ENCODE data around the gene UNC80.
"Not testable (repeated sequence)": the region's sequence is repeated elsewhere in the genome, so short reads cannot be mapped to it uniquely, and the experiment has no call there.

UNC80 gene

DNA sequence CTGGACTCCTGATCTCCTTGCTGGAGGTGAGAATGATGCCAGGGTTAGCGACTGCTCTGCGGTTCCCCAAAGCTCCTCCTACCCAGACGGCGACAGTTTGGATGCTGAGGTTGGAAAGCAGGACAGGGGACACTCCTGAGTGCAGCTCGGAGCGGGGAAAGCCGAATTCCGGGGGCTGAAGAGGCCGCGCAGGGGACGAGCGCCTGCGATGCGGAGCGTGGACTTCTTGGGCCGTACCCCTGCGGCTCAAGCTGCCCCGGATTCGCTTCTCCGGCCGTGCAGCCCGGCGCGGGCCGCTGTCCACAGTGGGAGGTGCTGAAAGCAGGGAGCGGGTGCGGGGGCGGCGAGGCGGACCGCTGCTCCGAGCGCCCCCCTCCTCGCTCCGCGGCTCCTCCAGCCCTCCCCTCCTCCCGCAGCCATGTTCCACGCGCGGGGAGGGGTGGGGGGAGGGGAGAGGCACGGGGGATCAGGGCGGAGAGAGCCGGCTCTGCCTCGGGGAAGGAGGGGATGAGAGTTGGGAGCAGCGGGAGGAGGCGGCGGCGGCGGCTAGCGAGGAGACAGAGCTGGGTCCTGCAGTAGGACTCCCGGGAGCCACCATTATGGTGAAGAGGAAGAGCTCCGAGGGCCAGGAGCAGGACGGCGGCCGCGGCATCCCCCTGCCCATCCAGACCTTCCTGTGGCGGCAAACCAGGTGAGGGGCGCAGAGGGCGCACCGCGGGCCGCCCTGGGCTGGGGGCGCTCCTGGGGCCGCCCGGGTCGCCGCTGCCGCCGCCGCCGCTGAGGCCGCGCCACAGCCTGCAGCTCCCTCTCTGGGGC is at the start of gene UNC80:
UNC80 (plus strand) TSS at position 359 of the 816 bp plus-strand sequence; CDS start at position 600, 241 bp downstream.
- peak; percentile 89 for DNase-seq

DNA sequence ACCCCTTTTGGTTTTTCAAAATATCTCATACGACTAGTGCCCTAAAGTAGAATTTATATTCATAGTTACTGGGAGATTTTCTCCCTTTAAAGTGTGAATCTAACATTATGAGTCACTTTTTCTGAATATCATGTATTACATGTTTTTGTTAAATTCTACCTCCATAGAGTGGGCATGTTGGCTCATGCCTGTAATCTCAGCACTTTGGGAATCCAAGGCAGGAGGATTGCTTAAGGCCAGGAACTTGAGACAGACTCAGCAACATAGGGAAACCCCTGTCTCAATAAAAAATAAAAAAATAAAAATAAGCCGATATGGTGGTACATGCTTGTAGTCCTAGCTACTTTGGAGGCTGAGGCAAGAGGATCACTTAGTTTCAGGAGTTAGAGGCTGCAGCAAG is 45.3 kb upstream of the UNC80 start:
- DNase-seq = no peak

DNA sequence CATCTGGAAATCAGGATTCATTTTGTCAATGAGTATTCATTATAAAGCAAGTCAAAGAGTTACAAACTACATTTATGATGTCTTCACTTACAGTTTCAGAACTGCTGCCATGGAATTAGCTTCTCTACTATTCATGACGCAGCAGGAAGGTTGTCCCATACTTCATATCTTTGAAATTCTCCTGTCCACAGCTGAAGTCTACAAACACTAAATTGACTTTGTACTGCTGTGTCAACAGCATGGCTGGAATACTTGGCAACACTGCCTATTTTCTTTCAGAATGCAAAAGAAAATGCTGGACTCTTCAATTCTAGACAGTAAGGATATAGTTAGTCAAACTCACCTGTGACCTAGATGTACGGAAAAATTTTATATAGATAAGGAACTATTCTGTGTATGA is 44.6 kb upstream of the UNC80 start:
- DNase-seq = no peak

DNA sequence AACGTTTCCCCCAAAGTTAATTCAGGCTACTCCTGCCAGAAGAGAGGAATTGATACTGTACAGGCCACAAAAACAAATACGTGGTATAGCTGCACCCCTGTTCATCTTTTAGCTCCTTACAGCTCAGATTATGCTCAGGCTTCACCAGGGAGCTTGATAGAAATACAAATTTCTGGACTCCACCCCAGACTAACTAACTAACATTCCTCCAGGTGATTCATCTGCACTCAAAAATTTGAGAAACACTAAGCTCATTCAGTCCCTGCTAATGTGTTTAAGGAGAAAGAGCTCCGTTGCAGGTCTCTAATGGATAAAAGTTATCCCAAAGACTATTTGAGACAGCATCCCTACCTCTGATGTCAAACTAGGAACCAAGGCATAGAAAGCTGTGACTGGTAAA is 36.8 kb upstream of the UNC80 start:
- DNase-seq = no peak

GRCh38 chr2:209741953-209742352 is 29.7 kb upstream of the UNC80 start:
- no peak for DNase-seq

- no peak for DNase-seq
Measured at GRCh38 chr2:209753020-209753419, 18.6 kb upstream of the UNC80 start.

- no peak for DNase-seq
Measured at GRCh38 chr2:209757163-209757562, 14.5 kb upstream of the UNC80 start.

DNA sequence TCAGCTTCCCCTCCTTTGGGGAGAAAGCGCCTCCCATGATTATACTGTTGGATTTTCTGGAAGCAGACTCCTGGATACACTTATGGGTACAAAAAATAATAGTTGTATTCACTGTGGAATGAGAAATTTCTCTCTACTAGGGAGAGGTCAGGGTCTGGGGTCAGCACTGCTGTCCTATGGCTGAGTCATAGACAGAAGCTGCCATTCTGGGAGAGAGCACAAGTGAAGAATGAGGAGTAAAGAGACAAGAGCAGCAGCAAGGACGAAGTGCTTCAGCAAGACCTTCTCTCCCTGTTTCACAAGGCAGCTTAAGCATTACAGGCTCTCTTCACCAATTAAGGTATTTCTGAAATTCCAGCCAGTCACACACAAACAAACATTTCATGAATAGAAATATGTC is 10.1 kb upstream of the UNC80 start:
- DNase-seq = no peak

DNA sequence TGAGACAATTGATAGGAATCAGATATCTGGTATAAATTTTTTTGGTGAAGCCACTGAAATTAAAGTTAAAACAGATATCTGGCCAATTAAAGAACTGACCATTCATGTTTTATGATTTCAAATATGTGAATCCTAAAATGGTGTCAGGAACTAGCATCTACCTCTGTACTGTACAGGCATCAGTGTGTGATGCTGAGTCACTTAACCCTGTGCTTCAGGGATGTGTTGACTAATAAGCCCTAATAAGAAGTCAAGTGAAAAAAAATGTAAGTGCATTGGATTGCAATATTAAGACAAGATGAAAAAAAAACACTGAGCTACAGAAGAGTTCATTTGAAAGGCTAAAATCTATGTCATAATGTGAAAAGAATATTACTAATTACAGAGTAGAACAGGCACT is 9.1 kb upstream of the UNC80 start:
- DNase-seq = no peak

- DNase-seq = no peak
Measured at GRCh38 chr2:209763106-209763505, 8.5 kb upstream of the UNC80 start.

DNA sequence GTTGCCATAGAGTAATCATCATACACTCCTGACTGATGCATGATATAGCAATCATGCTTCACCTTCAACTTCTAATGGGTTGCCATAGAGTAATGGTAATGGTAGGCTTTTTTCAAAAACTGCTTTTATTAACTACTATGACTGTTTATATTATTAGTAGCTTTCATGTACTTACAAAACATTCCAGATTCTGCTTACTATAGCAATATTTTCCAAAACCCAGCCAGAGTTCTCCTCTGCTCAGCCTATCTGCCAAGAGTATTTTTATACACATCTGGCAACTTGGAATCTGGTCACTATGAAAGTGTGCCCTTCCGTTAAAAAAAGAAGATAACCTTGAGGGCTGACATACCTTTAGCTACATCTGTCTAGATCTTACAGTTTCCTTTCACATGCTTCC is 5.0 kb upstream of the UNC80 start:
- DNase-seq = no peak

- no peak for DNase-seq
Measured at GRCh38 chr2:209767316-209767715, 4.3 kb upstream of the UNC80 start.

GRCh38 chr2:209768557-209768956 is 3.1 kb upstream of the UNC80 start:
- no peak for DNase-seq

GRCh38 chr2:209772290-209772685 is 656 bp downstream of the UNC80 start:
- DNase-seq = no peak

DNA sequence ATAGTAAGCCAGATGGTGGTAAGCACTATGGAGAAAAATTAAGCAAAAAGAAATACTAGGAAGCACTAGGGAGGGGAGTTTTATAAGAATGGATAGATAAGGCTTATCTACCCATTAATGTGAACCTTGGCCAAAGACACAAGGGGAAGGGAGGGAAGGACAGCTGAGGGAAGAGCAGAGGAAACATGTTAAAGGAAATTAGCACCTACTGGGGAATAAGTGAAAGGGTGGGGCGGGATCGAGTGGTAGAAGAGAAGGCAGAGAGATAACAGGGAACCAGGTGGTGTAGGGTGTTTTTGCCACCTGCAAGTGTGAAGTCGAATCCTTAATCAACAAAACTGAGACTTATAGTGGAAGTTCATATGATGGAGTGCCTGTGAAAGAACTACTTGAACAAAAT is 1.7 kb downstream of the UNC80 start:
- DNase-seq = no peak

GRCh38 chr2:209787416-209787815 is 15.8 kb downstream of the UNC80 start:
- DNase-seq = no peak

GRCh38 chr2:209788925-209789324 is 17.3 kb downstream of the UNC80 start:
- DNase-seq = no peak

DNA sequence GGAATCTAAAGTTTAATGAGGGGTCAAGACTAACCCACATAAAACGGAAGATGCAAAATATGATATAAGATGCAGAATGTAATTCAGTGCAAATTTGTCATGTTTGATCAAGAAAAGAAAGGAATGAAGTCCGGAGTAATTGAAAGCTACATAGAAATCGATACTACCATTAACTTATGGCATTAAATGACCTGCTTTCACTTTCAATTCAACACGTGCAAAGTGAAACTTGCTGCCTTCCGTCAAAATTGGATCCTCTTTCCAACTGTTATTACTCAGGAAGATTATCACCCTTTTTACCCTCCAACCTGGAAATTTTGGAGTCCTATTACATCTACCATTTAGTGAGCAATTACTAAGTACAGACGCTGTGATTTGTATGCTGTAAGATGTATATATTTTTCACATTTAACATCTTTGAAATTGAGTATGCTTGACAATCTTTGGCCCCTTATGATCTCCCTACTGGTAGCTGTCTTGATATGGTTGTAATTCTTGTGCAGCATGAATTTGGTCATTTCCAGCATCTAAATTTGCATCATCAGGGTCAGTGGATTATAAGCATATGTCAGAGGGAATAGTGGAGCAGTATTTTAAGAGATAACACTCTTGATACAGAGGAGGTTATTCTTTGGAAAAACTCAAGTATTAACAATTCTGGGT is 18.6 kb downstream of the UNC80 start:
- no peak for DNase-seq

GRCh38 chr2:209791151-209791550 is 19.5 kb downstream of the UNC80 start:
- no peak for DNase-seq

DNA sequence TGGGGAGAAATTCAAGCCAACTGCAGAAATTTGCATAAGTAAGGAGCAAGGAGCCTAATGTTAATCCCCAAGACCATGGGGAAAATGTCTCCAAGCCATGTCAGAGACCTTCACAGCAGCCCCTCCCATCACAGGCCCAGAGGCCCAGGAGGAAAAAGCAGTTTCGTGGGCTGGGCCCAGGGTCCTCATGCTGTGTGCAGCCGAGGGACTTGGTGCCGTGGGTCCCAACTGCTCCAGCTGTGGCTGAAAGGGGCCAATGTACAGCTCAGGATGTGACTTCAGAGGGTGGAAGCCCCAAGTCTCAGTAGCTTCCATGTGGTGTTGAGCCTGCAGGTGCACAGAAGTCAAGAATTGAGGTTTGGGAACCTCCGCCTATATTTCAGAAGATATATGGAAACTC is 23.8 kb downstream of the UNC80 start:
- not testable (repeated sequence) for DNase-seq

DNA sequence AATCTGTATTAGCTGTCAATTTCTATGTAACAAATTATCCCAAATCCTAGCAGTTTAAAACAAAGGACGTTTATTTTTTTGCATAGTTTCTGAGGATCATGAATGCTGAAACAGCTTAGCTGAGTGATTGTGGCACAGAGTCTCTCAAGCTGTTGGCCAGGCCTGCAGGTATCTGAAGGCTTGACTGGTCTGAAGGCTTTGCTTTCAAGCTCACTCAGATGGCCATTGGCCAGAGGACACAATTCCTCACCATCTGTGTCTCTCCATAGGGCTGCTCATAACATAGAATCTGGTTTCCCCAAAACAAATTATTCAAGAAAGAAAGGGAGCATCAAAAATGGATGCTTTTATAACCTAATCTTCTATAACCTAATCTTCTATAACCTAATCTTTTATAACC is 33.7 kb downstream of the UNC80 start:
- DNase-seq = no peak

DNA sequence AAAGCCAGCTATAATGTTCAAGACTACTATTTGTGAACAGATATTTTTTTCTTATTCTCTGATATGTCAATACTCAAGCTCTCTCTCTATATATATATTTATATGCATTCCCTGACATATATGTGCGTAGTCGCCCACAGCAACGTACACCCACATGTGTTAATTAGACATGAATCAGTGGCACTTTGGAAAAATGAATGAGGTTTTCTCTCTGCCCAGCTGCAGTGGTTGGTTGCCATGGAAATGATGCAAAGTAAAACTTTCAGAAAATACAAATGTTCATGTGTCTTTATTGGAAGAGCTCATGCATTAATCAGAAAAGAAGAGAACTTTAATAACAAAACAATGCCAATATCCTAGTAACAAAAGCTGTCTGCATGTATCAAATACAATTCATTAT is 34.7 kb downstream of the UNC80 start:
- DNase-seq = no peak

DNA sequence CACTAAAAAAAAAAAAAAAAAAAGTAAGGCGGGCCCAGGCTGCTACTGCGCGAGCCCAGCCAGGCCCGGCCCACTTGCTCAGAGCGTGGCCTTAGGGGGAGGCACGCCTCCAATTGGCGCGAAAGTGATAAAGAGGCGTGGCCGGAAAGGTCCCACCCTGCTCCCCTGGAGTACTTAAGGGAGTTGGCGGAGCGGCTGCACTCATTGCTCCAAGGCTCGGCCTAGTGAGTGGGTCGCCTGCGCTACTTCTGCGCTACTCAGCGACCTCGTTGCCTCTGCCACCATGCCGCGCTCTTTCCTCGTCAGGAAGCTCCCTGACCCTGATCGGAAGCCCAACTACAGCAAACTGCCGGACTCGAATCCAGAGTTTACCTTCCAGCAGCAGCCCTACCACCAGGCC is 36.9 kb downstream of the UNC80 start:
- no peak for DNase-seq

GRCh38 chr2:209809256-209809655 is 37.6 kb downstream of the UNC80 start:
- DNase-seq = no peak

- DNase-seq = no peak
Measured at GRCh38 chr2:209817844-209818271, 46.2 kb downstream of the UNC80 start.
